ENCODE data around the gene SLX4IP. TPM values are rescaled to one million over a fixed set of nuclear protein-coding genes. Genes with fewer than 3 reads are reported as not detected.

Gene SLX4IP
- total RNA-seq, 1 donor from 2014 or later = 2.6 TPM

- H3K4me3 ChIP-seq (ENCODE audit: low read depth, low read length) = no peak overlapping the region
- TF ChIP-seq CTCF (conservative IDR thresholded peaks at IDR 0.05; ENCODE audit: low read depth, low read length) = no peak
- no peak for DNase-seq (ENCODE audit: low read depth)
These were observed 187.7 kb downstream of the SLX4IP start for GRCh38 chr20:10622657-10623418.

- no peak overlapping the region for H3K4me3 ChIP-seq (ENCODE audit: low read depth, low read length)
- no peak for DNase-seq (ENCODE audit: low read depth)
- no peak for TF ChIP-seq CTCF (conservative IDR thresholded peaks at IDR 0.05; ENCODE audit: low read depth, low read length)
These were observed 190.5 kb downstream of the SLX4IP start for GRCh38 chr20:10625641-10626040.

- H3K4me3 ChIP-seq (ENCODE audit: low read depth, low read length) = no peak overlapping the region
- no peak for DNase-seq (ENCODE audit: low read depth)
- TF ChIP-seq CTCF (conservative IDR thresholded peaks at IDR 0.05; ENCODE audit: low read depth, low read length) = no peak
These were observed 191.8 kb downstream of the SLX4IP start for GRCh38 chr20:10626896-10627295.

GRCh38 chr20:10629946-10630650, 195.0 kb downstream of the SLX4IP start:
- no peak overlapping the region for H3K4me3 ChIP-seq (ENCODE audit: low read depth, low read length)
- no peak for DNase-seq (ENCODE audit: low read depth)
- no peak for TF ChIP-seq CTCF (conservative IDR thresholded peaks at IDR 0.05; ENCODE audit: low read depth, low read length)

- no peak overlapping the region for H3K4me3 ChIP-seq (ENCODE audit: low read depth, low read length)
- no peak for TF ChIP-seq CTCF (conservative IDR thresholded peaks at IDR 0.05; ENCODE audit: low read depth, low read length)
- no peak for DNase-seq (ENCODE audit: low read depth)
These were observed 196.0 kb downstream of the SLX4IP start for GRCh38 chr20:10631126-10631525.

GRCh38 chr20:10632721-10633509, 197.8 kb downstream of the SLX4IP start:
- no peak for TF ChIP-seq CTCF (conservative IDR thresholded peaks at IDR 0.05; ENCODE audit: low read depth, low read length)
- no peak for DNase-seq (ENCODE audit: low read depth)
- H3K4me3 ChIP-seq (ENCODE audit: low read depth, low read length) = no peak overlapping the region
